ENCODE data around the gene FYN.
A peak's percentile ranks its signal among the peaks of the same experiment; 100 is the strongest.

Gene FYN

DNA sequence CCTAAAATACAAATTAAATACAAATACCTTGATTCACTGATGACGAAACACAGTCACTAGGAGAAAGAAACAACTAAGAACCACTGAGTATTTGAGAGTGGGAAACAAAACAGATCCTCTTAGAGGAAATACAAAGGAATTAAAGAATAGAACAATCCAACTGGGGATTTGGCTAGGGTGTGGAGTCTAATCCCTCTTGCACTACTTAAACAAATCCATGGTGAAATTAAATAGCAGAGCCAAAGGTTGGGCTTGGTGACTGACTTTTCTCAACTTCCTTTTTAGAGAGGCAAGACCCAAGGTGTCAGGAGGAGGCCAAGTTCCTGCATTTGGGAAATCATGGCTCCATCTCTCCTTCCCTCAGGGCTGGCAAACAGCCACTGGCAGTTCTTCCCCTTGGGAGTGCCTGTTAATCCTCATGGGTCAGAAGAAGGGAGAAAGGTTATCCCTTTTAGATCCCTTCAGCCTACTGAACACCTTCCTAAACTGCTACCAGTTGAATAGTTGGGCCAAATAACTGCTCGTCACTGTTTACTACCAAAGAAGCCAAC lies 166.3 kb downstream of the FYN start:
- 100% methylated on average over 1 of the region's 2 CpGs; no CpG with 5 or more reads in 1 of the 2 experiments for WGBS, 2 experiments (ENCODE audit: insufficient coverage in 2 of 2)
- Histone ChIP-seq H3K27ac (ENCODE audit: low read depth, low read length, severe bottlenecking) (no peak overlapping the region), H3K9me3 (ENCODE audit: control insufficient read depth, low read length) (no peaks in the 10 kb centered on the region), H3K36me3 (ENCODE audit: control insufficient read depth, insufficient read depth, low read length) (peaks cover 69% of the 10 kb centered on the region), H3K4me1 (ENCODE audit: control insufficient read depth, insufficient read depth, low read length, poor library complexity, severe bottlenecking) (peaks cover 3% of the 10 kb centered on the region), H3K4me3 (ENCODE audit: extremely low read depth, insufficient read depth, low read length, poor library complexity, severe bottlenecking) (no peak overlapping the region)

DNA sequence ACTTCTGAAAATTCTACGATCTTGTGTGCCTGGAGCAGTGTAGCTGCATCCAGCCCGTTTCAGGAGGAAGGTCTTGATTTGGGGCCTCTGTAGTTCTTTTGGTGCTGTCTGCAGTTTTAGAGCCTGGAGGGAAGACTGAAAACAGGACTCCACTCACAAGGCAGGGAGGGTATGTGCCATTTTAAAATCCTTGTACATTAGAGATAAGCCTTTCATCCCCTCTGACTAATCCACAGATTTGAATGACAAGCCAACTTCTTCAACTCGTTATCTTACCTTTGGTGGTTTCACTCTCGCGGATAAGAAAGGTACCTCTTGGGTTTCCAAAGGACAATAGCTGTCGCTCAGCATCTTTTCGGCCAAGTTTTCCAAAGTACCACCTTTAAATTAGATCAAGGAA lies 169.5 kb downstream of the FYN start:
- Histone ChIP-seq H3K27ac (ENCODE audit: low read depth, low read length, severe bottlenecking) (no peak overlapping the region), H3K4me3 (ENCODE audit: extremely low read depth, insufficient read depth, low read length, poor library complexity, severe bottlenecking) (no peak overlapping the region), H3K9me3 (ENCODE audit: control insufficient read depth, low read length) (no peaks in the 10 kb centered on the region), H3K36me3 (ENCODE audit: control insufficient read depth, insufficient read depth, low read length) (peaks cover 73% of the 10 kb centered on the region), H3K4me1 (ENCODE audit: control insufficient read depth, insufficient read depth, low read length, poor library complexity, severe bottlenecking) (no peaks in the 10 kb centered on the region)
- 70 to 87% methylated on average over 5 of the region's 7 CpGs for WGBS, 2 experiments (ENCODE audit: insufficient coverage in 2 of 2)

DNA sequence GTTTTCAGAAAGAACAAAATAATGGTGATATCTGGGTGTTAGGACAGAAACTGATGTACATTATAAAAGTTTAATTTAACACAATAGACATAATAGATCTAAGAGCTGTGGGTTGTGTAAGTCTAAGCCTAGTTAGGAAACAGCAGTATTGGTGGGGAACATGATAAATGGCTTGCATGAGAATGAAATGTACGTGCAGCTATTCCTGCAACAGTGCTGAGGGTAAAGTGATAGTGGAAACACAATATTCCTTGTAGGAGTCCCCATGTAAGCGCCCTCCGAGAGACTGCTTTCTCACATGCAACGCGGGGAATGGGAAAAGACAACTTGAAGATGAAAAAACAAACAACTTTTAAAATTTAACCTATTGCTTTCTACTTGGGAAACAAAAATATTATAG lies 171.0 kb downstream of the FYN start:
- peaks cover 65% of the 10 kb centered on the region for H3K36me3 ChIP-seq (ENCODE audit: control insufficient read depth, insufficient read depth, low read length)

DNA sequence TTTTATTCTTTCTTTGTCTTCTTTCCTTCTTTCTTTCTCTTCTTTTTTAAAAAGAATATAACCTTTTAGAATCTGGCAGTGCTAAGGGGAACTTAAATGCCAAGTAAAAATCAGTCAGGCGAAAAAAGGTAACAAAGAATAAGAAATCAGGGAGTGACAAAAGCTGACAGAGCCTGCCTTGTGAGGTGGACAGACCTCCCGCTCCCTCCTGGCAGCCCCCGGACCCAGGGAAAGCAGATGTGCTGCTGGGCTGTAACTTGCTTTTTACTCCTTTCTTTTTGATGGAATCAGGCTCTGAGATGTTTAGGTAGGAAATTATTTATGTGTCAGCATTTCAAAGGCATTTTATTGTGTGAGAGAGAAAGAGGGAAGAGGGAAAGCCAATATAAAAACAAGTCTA lies 172.1 kb downstream of the FYN start:
- Histone ChIP-seq H3K27ac (ENCODE audit: low read depth, low read length, severe bottlenecking) (no peak overlapping the region), H3K4me3 (ENCODE audit: extremely low read depth, insufficient read depth, low read length, poor library complexity, severe bottlenecking) (no peak overlapping the region), H3K4me1 (ENCODE audit: control insufficient read depth, insufficient read depth, low read length, poor library complexity, severe bottlenecking) (no peaks in the 10 kb centered on the region), H3K36me3 (ENCODE audit: control insufficient read depth, insufficient read depth, low read length) (peaks cover 70% of the 10 kb centered on the region), H3K9me3 (ENCODE audit: control insufficient read depth, low read length) (no peaks in the 10 kb centered on the region)
- 93% methylated on average over 2 to 3 of the region's 3 CpGs for WGBS, 2 experiments (ENCODE audit: insufficient coverage in 2 of 2)

More for the DNA sequence above, 171.0 kb downstream of the FYN start:
- Histone ChIP-seq H3K4me3 (ENCODE audit: extremely low read depth, insufficient read depth, low read length, poor library complexity, severe bottlenecking) (no peak overlapping the region), H3K9me3 (ENCODE audit: control insufficient read depth, low read length) (no peaks in the 10 kb centered on the region), H3K4me1 (ENCODE audit: control insufficient read depth, insufficient read depth, low read length, poor library complexity, severe bottlenecking) (no peaks in the 10 kb centered on the region), H3K27ac (ENCODE audit: low read depth, low read length, severe bottlenecking) (no peak overlapping the region)
- WGBS, 2 experiments (ENCODE audit: insufficient coverage in 2 of 2) = 83 to 100% methylated on average over 1 of the region's 5 CpGs

DNA sequence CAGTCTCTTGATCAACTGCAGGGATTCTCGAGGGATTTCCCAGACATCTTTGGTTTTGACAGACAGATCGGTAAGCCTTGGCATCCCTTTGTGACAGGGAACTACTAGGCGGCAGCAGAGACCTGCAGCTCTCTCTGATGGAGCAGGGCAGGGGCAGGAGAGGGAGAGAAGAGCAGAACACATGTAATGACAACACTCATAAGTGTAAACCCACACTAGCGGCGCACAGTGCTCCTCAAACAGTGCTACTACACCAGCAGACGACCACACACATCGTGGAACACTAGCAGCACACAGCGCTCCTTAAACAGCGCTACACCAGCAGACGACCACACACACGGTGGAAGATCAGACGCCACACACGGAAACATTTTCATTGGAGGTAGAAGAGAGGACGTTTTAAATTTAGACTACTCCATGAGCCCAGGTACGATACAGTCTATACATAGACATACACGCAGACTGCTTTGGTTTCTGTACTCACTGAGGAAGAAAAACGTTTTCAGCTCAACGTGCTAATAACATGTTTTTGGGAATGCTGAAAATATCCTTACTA lies 173.0 kb downstream of the FYN start:
- Histone ChIP-seq H3K4me3 (ENCODE audit: extremely low read depth, insufficient read depth, low read length, poor library complexity, severe bottlenecking) (no peak overlapping the region), H3K4me1 (ENCODE audit: control insufficient read depth, insufficient read depth, low read length, poor library complexity, severe bottlenecking) (no peaks in the 10 kb centered on the region), H3K27ac (ENCODE audit: low read depth, low read length, severe bottlenecking) (no peak overlapping the region), H3K9me3 (ENCODE audit: control insufficient read depth, low read length) (no peaks in the 10 kb centered on the region), H3K36me3 (ENCODE audit: control insufficient read depth, insufficient read depth, low read length) (peaks cover 78% of the 10 kb centered on the region)
- whole genome bisulfite sequencing, 2 experiments (ENCODE audit: insufficient coverage in 2 of 2) = 94 to 97% methylated on average over 11 to 15 of the region's 18 CpGs

DNA sequence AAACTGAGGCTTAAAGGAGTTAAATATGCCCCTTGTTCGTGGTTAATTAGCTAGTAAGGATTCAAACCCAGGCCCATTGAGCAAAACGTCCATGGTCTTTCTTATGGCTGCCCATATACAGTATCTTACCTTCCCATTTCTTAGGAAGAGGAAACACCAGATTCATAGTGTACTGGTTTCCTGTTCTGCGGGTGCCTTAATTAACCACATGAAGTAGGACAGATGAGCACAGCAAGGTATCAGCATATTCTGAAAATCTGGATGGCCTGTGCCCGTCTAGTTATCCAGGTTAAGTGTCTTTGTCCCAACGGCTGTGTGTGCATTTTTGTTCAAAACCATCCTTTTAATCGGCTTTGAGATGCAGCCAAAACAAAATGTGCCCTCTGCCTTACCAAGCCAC lies 174.1 kb downstream of the FYN start:
- no peaks in the 10 kb centered on the region for H3K9me3 ChIP-seq (ENCODE audit: control insufficient read depth, low read length)
- H3K4me3 ChIP-seq (ENCODE audit: extremely low read depth, insufficient read depth, low read length, poor library complexity, severe bottlenecking) = no peak overlapping the region
- H3K27ac ChIP-seq (ENCODE audit: low read depth, low read length, severe bottlenecking) = no peak overlapping the region
- peaks cover 77% of the 10 kb centered on the region for H3K36me3 ChIP-seq (ENCODE audit: control insufficient read depth, insufficient read depth, low read length)
- 92 to 97% methylated on average over 5 to 6 of the region's 6 CpGs for WGBS, 2 experiments (ENCODE audit: insufficient coverage in 2 of 2)
- no peaks in the 10 kb centered on the region for H3K4me1 ChIP-seq (ENCODE audit: control insufficient read depth, insufficient read depth, low read length, poor library complexity, severe bottlenecking)

DNA sequence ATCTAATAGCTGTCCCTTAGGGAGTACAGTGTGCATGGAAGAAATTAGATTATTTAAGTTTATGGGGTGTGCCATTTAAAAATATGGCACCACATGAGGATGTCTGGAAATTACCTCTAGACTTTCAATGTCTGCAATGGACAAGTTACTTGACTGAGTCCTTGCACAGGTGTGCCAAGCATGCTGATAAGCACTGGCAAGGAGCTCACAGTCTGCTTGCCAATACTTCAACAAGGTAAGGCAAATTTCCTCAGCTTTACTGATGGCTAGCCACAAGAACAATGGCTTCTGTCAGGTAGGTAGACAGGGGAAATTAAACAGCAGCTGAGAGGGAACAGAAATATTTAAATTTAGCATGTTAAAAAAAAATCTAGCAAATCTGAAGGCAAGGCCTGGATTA lies 176.4 kb downstream of the FYN start:
- Histone ChIP-seq H3K4me3 (ENCODE audit: extremely low read depth, insufficient read depth, low read length, poor library complexity, severe bottlenecking) (no peak overlapping the region), H3K9me3 (ENCODE audit: control insufficient read depth, low read length) (no peaks in the 10 kb centered on the region), H3K36me3 (ENCODE audit: control insufficient read depth, insufficient read depth, low read length) (peaks cover 78% of the 10 kb centered on the region), H3K4me1 (ENCODE audit: control insufficient read depth, insufficient read depth, low read length, poor library complexity, severe bottlenecking) (no peaks in the 10 kb centered on the region), H3K27ac (ENCODE audit: low read depth, low read length, severe bottlenecking) (no peak overlapping the region)

DNA sequence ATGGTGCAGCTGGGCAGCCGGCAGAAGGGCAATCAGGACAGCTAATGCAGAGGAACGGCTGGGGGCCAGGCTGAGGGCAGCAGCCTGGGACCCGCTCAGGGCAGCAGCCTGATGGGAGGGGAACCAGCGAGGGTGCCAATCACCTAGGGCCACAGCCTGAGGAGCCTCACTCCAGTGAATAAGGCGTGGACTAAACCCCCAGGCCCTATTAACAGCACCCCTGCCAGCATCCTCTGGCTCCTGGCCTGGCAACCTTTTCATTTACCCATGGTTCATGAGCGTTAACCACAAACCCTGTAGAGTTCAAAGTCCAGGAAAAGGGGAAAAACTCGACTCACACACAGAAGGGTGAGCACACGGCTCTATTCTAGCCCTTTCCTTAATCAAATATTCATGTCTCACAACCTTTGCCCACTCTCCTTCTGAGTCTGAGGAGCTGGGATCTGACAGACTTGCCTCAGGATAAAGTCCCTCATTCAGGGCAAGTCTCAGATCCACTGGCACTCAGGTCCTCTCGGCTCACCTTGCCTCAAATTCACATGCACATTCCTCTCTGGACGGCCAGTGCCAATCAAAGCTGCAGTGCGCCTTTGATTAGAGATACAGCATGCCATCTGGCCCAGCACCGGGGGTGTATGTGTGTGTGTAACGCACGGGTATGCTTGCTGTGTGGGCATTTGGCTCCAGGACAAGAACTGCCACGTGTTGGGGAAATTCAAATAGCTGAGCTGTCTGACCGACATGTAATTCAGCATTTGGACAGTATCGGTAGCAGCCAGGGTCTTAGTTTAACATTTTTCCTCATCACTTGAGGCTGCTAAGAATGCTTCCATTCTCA lies 180.7 kb downstream of the FYN start:
- peaks cover 92% of the 10 kb centered on the region for H3K36me3 ChIP-seq (ENCODE audit: control insufficient read depth, insufficient read depth, low read length)
- H3K4me1 ChIP-seq (ENCODE audit: control insufficient read depth, insufficient read depth, low read length, poor library complexity, severe bottlenecking) = no peaks in the 10 kb centered on the region
- no peaks in the 10 kb centered on the region for H3K9me3 ChIP-seq (ENCODE audit: control insufficient read depth, low read length)
- no peak overlapping the region for H3K4me3 ChIP-seq (ENCODE audit: extremely low read depth, insufficient read depth, low read length, poor library complexity, severe bottlenecking)
- H3K27ac ChIP-seq (ENCODE audit: low read depth, low read length, severe bottlenecking) = no peak overlapping the region
- WGBS, 2 experiments (ENCODE audit: insufficient coverage in 2 of 2) = 91 to 94% methylated on average over 13 to 15 of the region's 17 CpGs

DNA sequence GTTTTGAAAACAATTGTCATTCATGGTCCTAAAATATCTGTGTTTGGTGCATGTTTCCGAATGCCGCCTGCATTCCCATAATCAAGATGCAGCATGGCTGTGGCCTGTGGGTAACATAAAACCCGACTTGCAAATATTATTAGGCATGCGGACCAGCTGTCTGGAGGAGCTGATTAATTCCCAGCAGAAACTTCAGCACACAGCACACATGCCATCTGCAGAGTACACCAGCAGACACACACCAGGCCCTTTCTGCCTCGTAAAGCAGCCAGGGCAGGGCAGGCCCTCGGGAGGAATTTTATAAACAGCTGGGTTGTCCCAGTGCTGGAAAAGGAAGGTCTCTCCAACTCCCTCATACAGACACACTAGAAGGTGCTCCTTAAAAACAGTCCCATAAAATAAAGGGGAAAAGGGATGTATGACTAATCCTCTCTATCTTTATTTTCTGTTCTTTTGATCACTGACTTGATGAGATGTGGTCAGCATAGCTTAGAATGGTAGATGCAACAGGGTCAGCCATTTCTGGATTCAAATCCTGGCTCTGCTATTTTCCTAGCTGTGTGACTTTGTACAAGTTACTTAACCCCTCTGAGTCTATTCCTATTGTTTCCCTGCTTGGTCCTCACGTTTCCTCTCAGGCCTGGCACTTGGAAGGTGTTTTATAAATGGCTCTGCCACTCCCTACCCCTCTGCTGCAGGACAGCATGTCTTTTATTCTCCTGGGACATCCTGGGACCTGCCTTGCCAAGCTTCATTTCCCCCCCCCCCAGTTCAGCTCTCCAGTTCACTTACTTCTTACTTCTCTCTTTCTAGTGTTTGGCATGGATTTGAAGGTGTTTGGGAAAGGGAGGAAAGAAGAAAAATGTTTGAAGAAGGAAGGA lies 181.7 kb downstream of the FYN start:
- no peaks in the 10 kb centered on the region for H3K4me1 ChIP-seq (ENCODE audit: control insufficient read depth, insufficient read depth, low read length, poor library complexity, severe bottlenecking)

DNA sequence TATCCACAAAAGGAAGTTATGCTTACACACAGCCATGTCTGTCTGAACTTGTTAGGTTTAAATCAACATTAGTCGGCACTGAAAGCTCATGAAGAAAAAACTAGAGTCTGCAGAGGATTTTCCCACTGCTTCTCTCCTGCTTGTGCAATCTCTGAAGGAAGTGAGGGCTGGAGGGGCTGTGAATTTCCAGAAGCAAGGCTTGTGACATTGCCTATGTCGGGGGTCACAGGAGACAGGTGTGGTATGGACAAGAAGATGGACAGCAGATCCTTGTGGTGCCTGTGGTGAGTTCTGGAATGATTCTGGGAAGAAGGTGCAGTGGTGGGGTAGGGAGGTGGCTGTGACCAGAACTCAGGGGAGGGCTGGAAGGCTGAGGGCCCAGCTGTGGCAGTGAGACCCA lies 183.3 kb downstream of the FYN start:
- H3K27ac ChIP-seq (ENCODE audit: low read depth, low read length, severe bottlenecking) = no peak overlapping the region
- no peak overlapping the region for H3K4me3 ChIP-seq (ENCODE audit: extremely low read depth, insufficient read depth, low read length, poor library complexity, severe bottlenecking)
- no peaks in the 10 kb centered on the region for H3K9me3 ChIP-seq (ENCODE audit: control insufficient read depth, low read length)
- peaks cover 88% of the 10 kb centered on the region for H3K36me3 ChIP-seq (ENCODE audit: control insufficient read depth, insufficient read depth, low read length)
- no peaks in the 10 kb centered on the region for H3K4me1 ChIP-seq (ENCODE audit: control insufficient read depth, insufficient read depth, low read length, poor library complexity, severe bottlenecking)
- WGBS, 2 experiments (ENCODE audit: insufficient coverage in 2 of 2) = 90 to 100% methylated on average over 2 of the region's 2 CpGs

More for the DNA sequence above, 181.7 kb downstream of the FYN start:
- Histone ChIP-seq H3K4me3 (ENCODE audit: extremely low read depth, insufficient read depth, low read length, poor library complexity, severe bottlenecking) (no peak overlapping the region), H3K9me3 (ENCODE audit: control insufficient read depth, low read length) (no peaks in the 10 kb centered on the region), H3K27ac (ENCODE audit: low read depth, low read length, severe bottlenecking) (peak overlapping the region; percentile 23), H3K36me3 (ENCODE audit: control insufficient read depth, insufficient read depth, low read length) (peaks cover 90% of the 10 kb centered on the region)
- WGBS, 2 experiments (ENCODE audit: insufficient coverage in 2 of 2) = 89 to 94% methylated on average over 5 of the region's 7 CpGs
